Effector CD4-positive, alpha-beta T cell (primary cell): Measurements from ENCODE around the gene SPIN1.

ENCODE experiments used
- DNase-seq: peaks from one replicate; pipeline ENCODE4 v3.0.0-alpha.2; 2020

SPIN1 gene

DNA sequence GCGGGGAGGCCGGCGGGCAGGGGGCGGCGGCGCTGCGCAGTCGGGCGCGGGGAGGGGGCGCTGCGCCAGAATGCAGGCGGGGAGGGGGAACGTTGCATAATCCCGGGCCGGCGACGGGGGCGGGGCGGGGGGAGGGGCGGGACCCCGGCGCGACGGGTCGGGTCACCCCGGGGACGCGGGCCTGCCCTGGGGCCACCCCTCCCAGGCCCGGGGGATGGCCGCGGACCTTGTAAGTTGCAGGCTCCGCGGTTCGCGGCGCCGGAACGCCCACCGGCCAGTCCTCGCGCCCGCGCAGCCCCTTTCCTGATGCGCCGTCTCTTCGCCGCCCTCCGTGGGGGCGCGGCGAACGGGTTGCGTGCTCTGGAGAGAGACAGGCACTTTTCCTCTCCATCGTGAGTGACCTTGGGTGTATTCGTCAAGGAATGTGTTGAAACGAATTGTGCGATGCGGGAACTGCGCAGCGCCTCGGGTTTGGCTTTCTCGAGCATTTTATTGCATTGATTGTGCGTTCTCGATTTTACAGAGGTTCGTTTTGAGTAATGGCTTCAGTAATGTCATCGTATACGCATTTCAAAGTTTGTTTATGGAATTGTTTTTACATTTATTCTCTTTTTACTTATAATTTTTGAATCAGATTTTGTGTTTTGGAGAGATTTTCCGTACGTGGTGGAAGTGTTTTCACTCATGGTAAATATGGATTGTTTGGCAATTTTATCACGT is 802 bp downstream of the SPIN1 start:
- DNase-seq, result no peak

DNA sequence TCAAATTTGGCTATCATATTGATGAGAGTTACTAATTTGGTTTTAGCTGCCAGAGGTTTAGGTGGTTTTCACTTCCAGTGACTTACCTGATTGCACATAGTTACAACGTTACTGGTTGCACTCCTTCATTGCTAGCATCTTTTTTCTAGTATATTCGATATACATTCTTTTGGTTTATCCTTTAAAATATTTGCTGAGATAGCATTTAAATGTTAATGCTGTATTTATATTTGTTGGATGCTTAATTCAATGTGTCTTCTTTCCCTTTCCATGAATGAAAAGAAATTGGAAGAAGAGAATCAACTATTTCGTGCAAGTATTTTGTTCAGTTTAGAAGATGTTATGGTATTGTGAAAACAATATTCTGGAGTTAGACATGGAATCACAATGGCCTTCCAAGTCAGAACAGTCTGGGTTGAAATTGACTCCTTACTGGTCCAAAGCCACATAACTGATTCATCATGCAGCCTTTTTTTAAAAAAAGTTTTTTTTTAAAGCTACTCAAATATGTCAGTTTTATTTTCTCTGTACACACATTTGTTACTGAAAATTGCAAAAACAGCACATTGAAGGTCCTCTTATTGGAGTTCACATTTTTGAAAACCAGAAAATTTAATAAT is 2.2 kb downstream of the SPIN1 start:
- no peak for DNase-seq

DNA sequence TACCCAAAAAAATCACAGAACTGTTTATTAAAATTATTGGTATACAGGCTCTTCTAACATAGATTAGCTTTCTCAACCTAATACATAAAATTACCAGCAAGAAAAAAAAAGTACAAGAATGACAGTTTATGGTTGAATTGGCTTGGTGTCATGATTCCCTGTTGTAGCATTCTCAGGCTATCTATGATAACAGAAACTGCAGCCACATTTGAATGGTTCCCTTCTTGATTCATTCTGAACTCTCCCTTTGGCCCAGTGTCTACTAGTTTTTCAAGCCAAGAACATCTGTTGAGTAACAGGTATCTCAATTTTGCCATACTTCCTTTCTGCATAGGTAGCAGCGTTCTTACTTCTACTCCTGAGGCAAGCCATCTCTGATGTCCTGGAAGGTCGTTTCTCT is 3.0 kb downstream of the SPIN1 start:
- DNase-seq, result no peak

- DNase-seq, result no peak
Observed at GRCh38 chr9:88391921-88392320, 3.7 kb downstream of the SPIN1 start.

DNA sequence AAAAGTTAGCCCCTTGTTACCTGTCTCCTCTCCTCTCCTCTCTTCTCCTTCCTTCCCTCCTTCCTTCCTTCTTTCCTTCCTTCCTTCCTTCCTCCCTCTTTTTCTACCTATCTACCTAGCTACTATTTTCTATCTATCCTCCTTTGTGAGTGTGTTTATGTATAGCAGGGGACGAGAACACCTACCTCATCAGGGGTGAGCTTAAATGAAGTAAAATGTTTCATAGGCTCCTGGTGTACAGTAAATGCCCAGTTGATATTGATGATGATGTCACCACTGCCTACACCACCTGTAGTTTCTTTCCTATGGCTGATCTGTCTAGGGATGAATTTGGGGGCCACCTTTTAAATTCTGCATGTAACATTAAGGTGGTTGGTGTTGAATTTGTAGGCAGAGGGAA is 4.3 kb downstream of the SPIN1 start:
- DNase-seq, result no peak

GRCh38 chr9:88396836-88397577 is 8.8 kb downstream of the SPIN1 start:
- no peak for DNase-seq

- DNase-seq, result no peak
Observed at GRCh38 chr9:88398016-88398415, 9.8 kb downstream of the SPIN1 start.

- no peak for DNase-seq
Observed at GRCh38 chr9:88399966-88400365, 11.7 kb downstream of the SPIN1 start.

- DNase-seq, result no peak
Observed at GRCh38 chr9:88403340-88403739, 15.1 kb downstream of the SPIN1 start.

DNA sequence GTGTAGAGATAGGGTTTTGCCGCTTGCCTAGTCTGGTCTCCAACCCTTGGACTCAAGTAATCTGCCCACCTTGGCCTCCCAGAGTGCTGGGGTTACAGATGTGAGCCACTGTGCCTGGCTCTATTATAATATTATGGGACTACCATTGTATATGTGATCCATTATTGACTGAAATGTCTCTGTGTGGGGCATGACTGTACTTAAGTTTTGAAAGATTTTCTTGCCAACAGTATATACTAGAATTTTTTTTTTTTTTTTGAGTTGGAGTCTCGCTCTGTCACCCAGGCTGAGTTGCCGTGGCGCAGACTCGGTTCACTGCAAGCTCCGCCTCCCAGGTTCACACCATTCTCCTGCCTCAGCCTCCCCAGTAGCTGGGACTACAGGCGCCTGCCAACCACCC is 17.8 kb downstream of the SPIN1 start:
- DNase-seq, result no peak

- DNase-seq, result no peak
Observed at GRCh38 chr9:88411471-88411870, 23.2 kb downstream of the SPIN1 start.

DNA sequence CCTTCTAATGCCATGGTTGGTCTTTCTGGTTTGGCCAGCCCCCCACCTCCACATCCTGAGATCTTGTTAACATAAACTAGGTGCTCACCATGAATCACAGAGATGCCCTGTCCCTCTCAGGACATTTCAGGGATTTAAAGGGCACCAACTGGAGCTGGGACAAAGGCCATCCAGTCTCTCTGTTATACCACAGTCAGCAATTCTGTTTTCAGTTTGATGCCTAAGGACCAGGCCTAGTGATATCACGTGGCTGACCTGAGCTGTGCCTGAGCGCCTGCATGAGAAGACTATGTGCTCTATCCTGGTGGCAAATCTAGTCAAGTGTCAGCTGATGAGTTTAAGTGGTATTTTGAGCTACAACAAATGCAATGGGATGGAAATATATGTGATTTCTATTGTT is 26.1 kb downstream of the SPIN1 start:
- DNase-seq, result no peak

GRCh38 chr9:88418025-88418424 is 29.8 kb downstream of the SPIN1 start:
- no peak for DNase-seq

GRCh38 chr9:88418715-88419540 is 30.7 kb downstream of the SPIN1 start:
- DNase-seq, result no peak

DNA sequence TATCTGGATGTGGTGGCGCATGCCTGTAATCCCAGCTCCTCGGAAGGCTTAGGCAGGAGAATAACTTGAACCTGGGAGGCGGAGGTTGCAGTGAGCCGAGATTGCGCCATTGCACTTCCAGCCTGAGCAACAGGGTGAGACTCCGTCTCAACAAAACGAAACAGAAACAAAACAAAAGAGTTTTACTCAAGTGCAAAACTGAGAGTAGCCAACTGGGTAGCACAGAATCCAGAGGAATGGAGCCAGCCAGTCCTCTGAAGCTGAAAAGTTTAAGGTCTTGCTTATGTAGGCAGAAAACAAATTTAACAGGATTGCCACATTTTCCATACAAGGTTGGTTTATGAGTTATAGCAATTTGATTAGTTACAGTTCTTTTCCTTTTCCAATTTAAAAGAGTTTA is 32.0 kb downstream of the SPIN1 start:
- DNase-seq, result no peak

DNA sequence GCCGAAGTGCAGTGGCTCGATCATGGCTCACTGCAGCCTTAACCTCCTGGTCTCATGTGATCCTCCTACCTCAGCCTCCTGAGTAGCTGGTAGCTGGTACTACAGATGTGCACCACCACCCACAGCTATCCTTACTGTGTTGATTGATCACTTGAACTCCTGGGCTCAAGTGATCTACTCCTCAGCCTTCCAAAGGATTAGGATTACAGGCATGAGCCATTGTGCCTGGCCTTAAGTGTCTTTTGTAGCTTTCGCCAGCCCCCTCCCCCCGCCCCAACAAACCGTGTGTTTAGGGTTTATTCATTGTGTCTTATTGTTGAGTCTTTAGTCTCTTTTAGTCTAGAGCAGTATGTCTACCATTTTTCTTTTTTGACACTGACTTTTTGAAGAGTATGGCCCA is 33.1 kb downstream of the SPIN1 start:
- DNase-seq, result no peak

GRCh38 chr9:88425538-88425950 is 37.3 kb downstream of the SPIN1 start:
- no peak for DNase-seq

DNA sequence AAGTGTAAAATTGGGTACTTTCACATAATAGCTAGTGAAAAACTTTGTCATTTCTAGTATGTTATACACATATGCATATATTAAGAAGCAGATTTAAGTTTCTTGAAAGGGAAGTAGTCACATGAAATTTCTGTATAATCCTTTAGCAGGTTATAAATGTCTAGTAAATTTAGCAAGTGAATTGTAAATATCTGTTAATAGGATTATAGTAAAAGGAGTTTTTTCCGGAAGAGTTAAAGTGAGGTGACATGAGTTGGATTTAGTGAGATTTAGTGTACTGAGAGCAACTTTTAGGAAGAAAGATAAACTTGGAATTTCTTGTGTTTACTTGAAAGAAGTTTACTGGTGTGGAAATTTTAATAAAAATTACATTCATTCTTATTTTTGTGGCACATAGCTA is 38.4 kb downstream of the SPIN1 start:
- DNase-seq, result no peak

DNA sequence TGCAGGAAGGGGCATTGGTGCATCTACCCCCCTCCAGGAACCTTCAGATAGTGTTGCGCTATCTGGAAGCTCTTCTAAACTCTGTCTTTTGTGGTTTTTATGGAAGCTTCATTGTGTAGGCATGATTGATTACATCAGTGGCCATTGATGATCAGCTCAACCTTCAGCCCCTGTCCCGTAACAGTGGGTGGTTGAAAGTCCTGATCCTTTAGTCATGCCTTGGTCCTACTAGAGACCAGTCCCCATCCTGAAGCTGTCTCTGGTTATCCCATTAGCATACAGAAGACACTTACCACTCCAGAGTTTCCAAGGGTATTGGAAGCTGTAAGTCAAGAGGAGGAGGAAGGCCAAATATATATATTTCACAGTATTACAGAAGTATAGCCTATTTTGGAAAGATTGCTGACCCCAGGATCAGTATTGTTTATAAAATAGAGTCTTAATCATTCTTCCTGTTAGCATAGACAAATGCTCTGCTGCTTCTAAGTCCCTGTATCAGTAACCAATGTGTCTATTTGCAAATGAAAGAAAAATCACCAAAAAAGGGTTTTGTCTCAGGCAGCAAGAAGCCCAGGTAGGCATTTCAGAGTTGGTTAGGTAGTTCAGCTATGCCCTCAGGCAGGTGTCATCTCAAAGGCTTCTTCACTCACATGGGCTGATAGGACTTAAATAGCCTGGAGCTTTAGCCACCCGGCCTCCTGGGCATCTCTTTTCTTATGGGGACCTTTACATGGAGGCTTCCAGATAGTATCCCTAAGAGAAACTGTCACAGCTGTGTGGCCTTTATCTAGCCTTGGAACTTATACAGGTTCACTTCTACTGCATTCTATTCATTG is 41.6 kb downstream of the SPIN1 start:
- DNase-seq, result no peak

- DNase-seq, result no peak
Observed at GRCh38 chr9:88433583-88434255, 45.5 kb downstream of the SPIN1 start.

DNA sequence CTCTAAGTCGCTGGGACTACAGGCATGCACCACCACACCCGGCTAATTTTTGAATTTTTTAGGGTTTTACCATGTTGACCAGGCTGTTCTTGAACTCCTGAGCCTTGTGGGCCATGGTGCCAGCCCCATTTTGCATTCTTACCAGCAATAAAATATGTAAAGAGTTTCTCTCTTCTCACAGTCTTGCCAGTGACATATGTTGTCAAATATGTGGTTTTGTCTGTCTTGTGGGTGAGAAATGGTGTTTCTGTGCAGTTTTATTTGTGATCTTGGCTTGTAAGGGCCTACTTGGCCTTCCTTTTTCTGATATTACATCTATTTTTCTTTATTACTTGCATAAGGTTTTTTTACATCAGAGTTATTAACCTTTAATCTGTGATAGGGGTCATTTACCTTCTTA is 47.1 kb downstream of the SPIN1 start:
- no peak for DNase-seq

DNA sequence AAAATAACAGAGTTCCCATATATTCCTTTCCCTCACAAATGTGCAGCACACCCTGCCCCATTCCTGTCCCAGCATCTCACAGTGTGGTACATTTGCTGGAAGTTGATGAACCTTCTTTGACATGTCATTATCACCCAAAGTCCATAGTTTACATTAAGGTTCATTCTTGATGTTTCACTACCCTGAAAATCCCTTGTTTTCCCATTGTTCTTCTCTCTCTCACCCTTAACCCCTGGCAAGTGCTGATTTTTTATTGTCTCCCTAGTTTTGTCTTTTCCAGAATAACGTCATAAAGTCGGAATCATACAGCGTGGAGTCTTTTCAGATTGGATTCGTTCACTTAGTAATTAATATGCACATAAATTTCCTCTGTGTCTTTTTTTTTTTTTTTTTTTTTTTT is 48.1 kb downstream of the SPIN1 start:
- no peak for DNase-seq
